ENCODE data around the gene ANTXRL. TPM values are rescaled to one million over a fixed set of nuclear protein-coding genes. Genes with fewer than 3 reads are reported as not detected.

ANTXRL gene
- total RNA-seq, 1 experiment from 2014 or later: not detected

- Histone ChIP-seq H4K20me1 (ENCODE audit: insufficient read depth, low read depth, low read length) (no peaks in the 10 kb centered on the region), H3K4me3 (ENCODE audit: low read length) (no peak overlapping the region), H3K9ac (ENCODE audit: low read length) (no peak overlapping the region), H3K27ac (ENCODE audit: low read length) (no peak overlapping the region), H3K9me2 (replicated peaks; ENCODE audit: insufficient read depth, low read length) (no peaks in the 10 kb centered on the region), H3K9me3 (ENCODE audit: low read length) (no peaks in the 10 kb centered on the region), H3K4me1 (ENCODE audit: low read length) (no peaks in the 10 kb centered on the region), H2AFZ (ENCODE audit: low read length) (no peak overlapping the region), H3K27me3 (ENCODE audit: low read length) (no peaks in the 10 kb centered on the region), H3K79me2 (ENCODE audit: low read length) (no peaks in the 10 kb centered on the region), H3K36me3 (ENCODE audit: insufficient read depth, low read length) (no peaks in the 10 kb centered on the region), H3K4me2 (ENCODE audit: low read depth, low read length, poor library complexity, severe bottlenecking) (no peak overlapping the region)
- DNase-seq: no peak
These were observed 36.4 kb downstream of the ANTXRL start for GRCh38 chr10:46323176-46323575.

GRCh38 chr10:46325021-46325420, 38.2 kb downstream of the ANTXRL start:
- H3K4me1 ChIP-seq (ENCODE audit: low read length): no peaks in the 10 kb centered on the region
- DNase-seq: no peak
- H3K9ac ChIP-seq (ENCODE audit: low read length): no peak overlapping the region
- no peaks in the 10 kb centered on the region for H3K36me3 ChIP-seq (ENCODE audit: insufficient read depth, low read length)
- no peaks in the 10 kb centered on the region for H3K27me3 ChIP-seq (ENCODE audit: low read length)
- no peaks in the 10 kb centered on the region for H3K9me2 ChIP-seq (replicated peaks; ENCODE audit: insufficient read depth, low read length)
- no peaks in the 10 kb centered on the region for H3K9me3 ChIP-seq (ENCODE audit: low read length)
- no peak overlapping the region for H2AFZ ChIP-seq (ENCODE audit: low read length)
- no peak overlapping the region for H3K4me2 ChIP-seq (ENCODE audit: low read depth, low read length, poor library complexity, severe bottlenecking)
- H3K79me2 ChIP-seq (ENCODE audit: low read length): no peaks in the 10 kb centered on the region
- no peaks in the 10 kb centered on the region for H4K20me1 ChIP-seq (ENCODE audit: insufficient read depth, low read depth, low read length)
- H3K4me3 ChIP-seq (ENCODE audit: low read length): no peak overlapping the region
- no peak overlapping the region for H3K27ac ChIP-seq (ENCODE audit: low read length)

- no peaks in the 10 kb centered on the region for H3K9me2 ChIP-seq (replicated peaks; ENCODE audit: insufficient read depth, low read length)
- no peak overlapping the region for H3K4me3 ChIP-seq (ENCODE audit: low read length)
- no peaks in the 10 kb centered on the region for H4K20me1 ChIP-seq (ENCODE audit: insufficient read depth, low read depth, low read length)
- no peaks in the 10 kb centered on the region for H3K4me1 ChIP-seq (ENCODE audit: low read length)
- H3K4me2 ChIP-seq (ENCODE audit: low read depth, low read length, poor library complexity, severe bottlenecking): no peak overlapping the region
- no peaks in the 10 kb centered on the region for H3K79me2 ChIP-seq (ENCODE audit: low read length)
- H3K36me3 ChIP-seq (ENCODE audit: insufficient read depth, low read length): no peaks in the 10 kb centered on the region
- H3K9me3 ChIP-seq (ENCODE audit: low read length): no peaks in the 10 kb centered on the region
- no peak overlapping the region for H3K9ac ChIP-seq (ENCODE audit: low read length)
- H3K27me3 ChIP-seq (ENCODE audit: low read length): no peaks in the 10 kb centered on the region
- H3K27ac ChIP-seq (ENCODE audit: low read length): no peak overlapping the region
- no peak for DNase-seq
- H2AFZ ChIP-seq (ENCODE audit: low read length): no peak overlapping the region
These were observed 39.3 kb downstream of the ANTXRL start for GRCh38 chr10:46326066-46326465.

GRCh38 chr10:46326971-46327370, 40.2 kb downstream of the ANTXRL start:
- no peaks in the 10 kb centered on the region for H3K9me2 ChIP-seq (replicated peaks; ENCODE audit: insufficient read depth, low read length)
- no peaks in the 10 kb centered on the region for H3K27me3 ChIP-seq (ENCODE audit: low read length)
- no peak overlapping the region for H3K9ac ChIP-seq (ENCODE audit: low read length)
- no peak overlapping the region for H3K27ac ChIP-seq (ENCODE audit: low read length)
- H3K4me3 ChIP-seq (ENCODE audit: low read length): no peak overlapping the region
- H3K4me2 ChIP-seq (ENCODE audit: low read depth, low read length, poor library complexity, severe bottlenecking): no peak overlapping the region
- H3K79me2 ChIP-seq (ENCODE audit: low read length): no peaks in the 10 kb centered on the region
- H3K9me3 ChIP-seq (ENCODE audit: low read length): no peaks in the 10 kb centered on the region
- DNase-seq: no peak
- H2AFZ ChIP-seq (ENCODE audit: low read length): no peak overlapping the region
- H3K4me1 ChIP-seq (ENCODE audit: low read length): no peaks in the 10 kb centered on the region
- H3K36me3 ChIP-seq (ENCODE audit: insufficient read depth, low read length): no peaks in the 10 kb centered on the region
- no peaks in the 10 kb centered on the region for H4K20me1 ChIP-seq (ENCODE audit: insufficient read depth, low read depth, low read length)

- Histone ChIP-seq H3K9ac (ENCODE audit: low read length) (no peak overlapping the region), H3K36me3 (ENCODE audit: insufficient read depth, low read length) (no peaks in the 10 kb centered on the region), H3K27ac (ENCODE audit: low read length) (no peak overlapping the region), H3K9me3 (ENCODE audit: low read length) (no peaks in the 10 kb centered on the region), H3K4me2 (ENCODE audit: low read depth, low read length, poor library complexity, severe bottlenecking) (no peak overlapping the region), H3K4me3 (ENCODE audit: low read length) (no peak overlapping the region), H4K20me1 (ENCODE audit: insufficient read depth, low read depth, low read length) (no peaks in the 10 kb centered on the region), H3K79me2 (ENCODE audit: low read length) (no peaks in the 10 kb centered on the region), H2AFZ (ENCODE audit: low read length) (no peak overlapping the region), H3K27me3 (ENCODE audit: low read length) (no peaks in the 10 kb centered on the region), H3K9me2 (replicated peaks; ENCODE audit: insufficient read depth, low read length) (no peaks in the 10 kb centered on the region), H3K4me1 (ENCODE audit: low read length) (no peaks in the 10 kb centered on the region)
- no peak for DNase-seq
These were observed 40.9 kb downstream of the ANTXRL start for GRCh38 chr10:46327685-46328084.

- H3K9ac ChIP-seq (ENCODE audit: low read length): no peak overlapping the region
These were observed 42.3 kb downstream of the ANTXRL start for GRCh38 chr10:46328853-46329689.

GRCh38 chr10:46329690-46330016, 42.9 kb downstream of the ANTXRL start:
- H3K79me2 ChIP-seq (ENCODE audit: low read length): no peaks in the 10 kb centered on the region
- no peak overlapping the region for H3K27ac ChIP-seq (ENCODE audit: low read length)
- no peak overlapping the region for H3K4me3 ChIP-seq (ENCODE audit: low read length)
- no peaks in the 10 kb centered on the region for H3K36me3 ChIP-seq (ENCODE audit: insufficient read depth, low read length)
- H3K9me2 ChIP-seq (replicated peaks; ENCODE audit: insufficient read depth, low read length): no peaks in the 10 kb centered on the region
- H4K20me1 ChIP-seq (ENCODE audit: insufficient read depth, low read depth, low read length): no peaks in the 10 kb centered on the region
- no peaks in the 10 kb centered on the region for H3K27me3 ChIP-seq (ENCODE audit: low read length)
- H3K9ac ChIP-seq (ENCODE audit: low read length): no peak overlapping the region
- no peak overlapping the region for H2AFZ ChIP-seq (ENCODE audit: low read length)
- no peaks in the 10 kb centered on the region for H3K9me3 ChIP-seq (ENCODE audit: low read length)
- no peak for DNase-seq
- H3K4me2 ChIP-seq (ENCODE audit: low read depth, low read length, poor library complexity, severe bottlenecking): no peak overlapping the region
- H3K4me1 ChIP-seq (ENCODE audit: low read length): no peaks in the 10 kb centered on the region

More at GRCh38 chr10:46328853-46329689, 42.3 kb downstream of the ANTXRL start:
- Histone ChIP-seq H3K4me3 (ENCODE audit: low read length) (no peak overlapping the region), H3K4me1 (ENCODE audit: low read length) (no peaks in the 10 kb centered on the region), H3K27ac (ENCODE audit: low read length) (no peak overlapping the region), H4K20me1 (ENCODE audit: insufficient read depth, low read depth, low read length) (no peaks in the 10 kb centered on the region), H3K9me3 (ENCODE audit: low read length) (no peaks in the 10 kb centered on the region), H3K27me3 (ENCODE audit: low read length) (no peaks in the 10 kb centered on the region), H3K36me3 (ENCODE audit: insufficient read depth, low read length) (no peaks in the 10 kb centered on the region), H3K79me2 (ENCODE audit: low read length) (no peaks in the 10 kb centered on the region), H2AFZ (ENCODE audit: low read length) (no peak overlapping the region), H3K9me2 (replicated peaks; ENCODE audit: insufficient read depth, low read length) (no peaks in the 10 kb centered on the region), H3K4me2 (ENCODE audit: low read depth, low read length, poor library complexity, severe bottlenecking) (no peak overlapping the region)
- DNase-seq: no peak

GRCh38 chr10:46330894-46331293, 44.1 kb downstream of the ANTXRL start:
- H3K36me3 ChIP-seq (ENCODE audit: insufficient read depth, low read length): no peaks in the 10 kb centered on the region
- H2AFZ ChIP-seq (ENCODE audit: low read length): no peak overlapping the region
- H3K79me2 ChIP-seq (ENCODE audit: low read length): no peaks in the 10 kb centered on the region
- no peak for DNase-seq
- H4K20me1 ChIP-seq (ENCODE audit: insufficient read depth, low read depth, low read length): no peaks in the 10 kb centered on the region
- H3K4me3 ChIP-seq (ENCODE audit: low read length): no peak overlapping the region
- H3K9me2 ChIP-seq (replicated peaks; ENCODE audit: insufficient read depth, low read length): no peaks in the 10 kb centered on the region
- no peaks in the 10 kb centered on the region for H3K9me3 ChIP-seq (ENCODE audit: low read length)
- H3K4me2 ChIP-seq (ENCODE audit: low read depth, low read length, poor library complexity, severe bottlenecking): no peak overlapping the region
- H3K4me1 ChIP-seq (ENCODE audit: low read length): no peaks in the 10 kb centered on the region
- H3K27me3 ChIP-seq (ENCODE audit: low read length): no peaks in the 10 kb centered on the region
- H3K27ac ChIP-seq (ENCODE audit: low read length): no peak overlapping the region
- no peak overlapping the region for H3K9ac ChIP-seq (ENCODE audit: low read length)

Measured in Karpas-422 (cell line).